Heart left ventricle (tissue), 16 donors: ENCODE results near the gene TMEM213. TPM values are rescaled to one million over a fixed set of nuclear protein-coding genes. Genes with fewer than 3 reads are reported as not detected.

ENCODE experiments used
- ATAC-seq, 4 donors: fragments of 200-7000 bp; cut with Tn5 transposase; one replicate each; pipeline ENCODE4 v1.9.1; 2020 to 2022; ENCODE audit warnings: moderate library complexity in 4 of 4, mild to moderate bottlenecking in 3 of 4, moderate number of reproducible peaks in 1 of 4
- DNase-seq, 5 donors: peaks; one replicate each; pipeline ENCODE4 v3.0.0-alpha.2; 2020
- H3K27ac ChIP-seq, 12 donors: fragments of 200-600 bp; sonication (generic) in 4 of 12; one replicate each; pipeline versions ENCODE4 v1.5.0 to v1.8.0; 2016 to 2022; ENCODE audit warnings: mild to moderate bottlenecking in 2 of 12
- H3K27me3 ChIP-seq, 9 donors: fragments of 200-600 bp; sonication (generic) in 2 of 9; one replicate each; pipeline versions ENCODE4 v1.5.1 to v1.8.0; 2016 to 2022; ENCODE audit warnings: mild to moderate bottlenecking in 3 of 9
- H3K36me3 ChIP-seq, 9 donors: fragments of 200-600 bp; sonication (generic) in 2 of 9; one replicate each; pipeline versions ENCODE4 v1.5.0 to v1.8.0; 2018 to 2022; ENCODE audit warnings: mild to moderate bottlenecking in 2 of 9
- H3K4me1 ChIP-seq, 12 donors: fragments of 200-600 bp; sonication (generic) in 4 of 12; one replicate each; pipeline versions ENCODE4 v1.5.0 to v1.8.0; 2016 to 2022; ENCODE audit warnings: mild to moderate bottlenecking in 3 of 12
- H3K4me3 ChIP-seq, 12 donors: fragments of 200-600 bp; sonication (generic) in 4 of 12; one replicate each; pipeline versions ENCODE4 v1.5.0 to v1.8.0; 2017 to 2022; ENCODE audit warnings: mild to moderate bottlenecking in 9 of 12, moderate library complexity in 4 of 12
- H3K9me3 ChIP-seq, 12 donors: fragments of 200-600 bp; sonication (generic) in 4 of 12; one replicate each; pipeline versions ENCODE4 v1.5.0 to v1.8.0; 2016 to 2022; ENCODE audit warnings: mild to moderate bottlenecking in 1 of 12
- POLR2A ChIP-seq, 2 donors: fragments of 450-650 bp; IDR thresholded peaks; one replicate each; pipeline ENCODE4 v1.6.1; 2017; ENCODE audit warnings: antibody characterized with exemption in 2 of 2, mild to moderate bottlenecking in 2 of 2, moderate library complexity in 2 of 2
- WGBS, 4 donors: extraction: QIAGEN DNeasy Blood & Tissue Kit in 2 of 4; methylation state at CpG; one replicate each; pipeline versions ENCODE4 v1.1.5 to v1.1.7; 2013 to 2018; 5-methylcytosine and 5-hydroxymethylcytosine counted together
- intact Hi-C, 10 donors: fragments of 100-400 bp; cut with DNase I; formaldehyde crosslinking; loops; one replicate each; pipeline versions ENCODE4 v1.11.1 to v1.14.2; 2022
- long read RNA-seq, 3 donors: library from polyadenylated mRNA; unstranded; transcript quantifications; one replicate each; pipeline ENCODE4 v2.0.0, GENCODE V29; 2020 to 2021
- polyA plus RNA-seq, 2 donors: library from polyadenylated mRNA; stranded (reverse); fragments of 200-250 nt; gene quantifications; one replicate each; pipeline ENCODE4 v1.2.3, GENCODE V29; 2013
- total RNA-seq, 9 donors: library from RNA; depleted of rRNA in 2 of 9; stranded (reverse); fragments of >200 nt in 2 of 9; fragmentation: NEBNext Ultra II Directional in 3 of 9; extraction: Animal tissue kit (Norgen Biotek cat#: 25700) in 3 of 9; gene quantifications; one replicate each; pipeline versions ENCODE4 v1.1.0 to v1.2.4, GENCODE V29; 2016 to 2023
- TF ChIP-seq, protein P1 (sequence below), 12 donors: fragments of 200-600 bp; sonication (generic) in 4 of 12; IDR thresholded peaks; one replicate each; pipeline versions ENCODE4 v1.5.0 to v1.8.0; 2018 to 2022; ENCODE audit warnings: antibody characterized with exemption in 12 of 12, mild to moderate bottlenecking in 5 of 12
- donor health status: ischemic (EF 13 %, LVEDD 7.1; RV severe dilation, severe dysfunction).
- donor health status: healthy with polysubstance abuse.
- donor health status: DM: no; HTN: yes; CAD: no.
- donor health status: DM: no; HTN: no; CAD: no.
- donor health status: ischemic (EF 25% LVEDD 6.9; RV normal size, moderate dysfunction).
- donor health status: ischemic (EF 25% LVEDD 5.7; RV mildly dilated, moderate dysfunction).
- donor health status: healthy.
- donor health status: DM: yes; HTN: yes; CAD: no.
- donor health status: ischemic (EF 35%, LVEDD 5.7; RV mildly dilated, moderate dysfunction).
- donor health status: nonischemic (EF 11% LVEDD 7.7; RV severe dilation, severe dysfunction).
- donor health status: DM: yes; HTN: yes; CAD: no.
- donor health status: PGD.
- donor health status: ischemic (EF 29% LVEDD 5.4; RV normal size, mild dysfunction).
- donor health status: nonischemic (EF 23%, LVEDD 6.1; RV moderate dilation, normal function).

Gene TMEM213, protein sequence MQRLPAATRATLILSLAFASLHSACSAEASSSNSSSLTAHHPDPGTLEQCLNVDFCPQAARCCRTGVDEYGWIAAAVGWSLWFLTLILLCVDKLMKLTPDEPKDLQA
- not detected for total RNA-seq
- polyA plus RNA-seq, result not detected
- long read RNA-seq, donor 1, result 0 reads
- long read RNA-seq, donor 2, result 0 reads
- long read RNA-seq, donor 3, partial matches to known transcripts, result 0 of 1 reads
- long read RNA-seq, donor 3, other reads (novel, unspliced or antisense), result 1 of 1 reads

DNA sequence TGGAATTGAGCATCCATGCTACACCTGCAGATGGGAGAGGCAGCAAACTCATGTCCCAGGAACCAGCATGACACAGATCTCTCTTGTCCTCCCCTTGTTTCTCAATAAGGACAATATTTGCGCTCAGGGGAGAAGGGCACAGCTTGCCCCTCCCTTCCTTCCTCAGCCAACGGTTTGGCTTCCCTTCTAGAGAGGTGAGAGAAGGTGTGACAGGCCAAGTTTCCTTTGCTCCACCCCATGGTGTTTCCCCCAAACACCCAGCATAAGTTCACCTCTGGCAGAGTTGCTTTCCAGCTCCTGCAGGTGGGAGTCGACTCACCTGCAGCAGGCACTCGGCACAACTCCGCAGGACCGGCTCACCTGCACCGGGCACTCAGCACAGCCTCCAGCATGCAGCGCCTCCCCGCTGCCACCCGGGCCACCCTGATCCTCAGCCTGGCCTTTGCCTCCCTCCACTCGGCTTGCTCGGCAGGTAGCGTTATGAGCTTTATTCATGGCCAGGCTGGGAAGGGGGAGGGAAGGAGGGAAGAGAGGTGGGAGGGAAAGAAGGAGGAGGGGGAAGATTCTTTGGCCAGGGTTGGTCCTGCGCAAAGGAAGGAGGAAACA lies at the start of gene TMEM213, which contains the start of gene ATP6V0A4:
TSS of gene TMEM213 (plus strand) at position 280 of the 606 bp plus-strand sequence. CDS start at position 391, 111 bp downstream.
TSS of gene ATP6V0A4 (minus strand) at position 482 of the 606 bp plus-strand sequence. CDS start 26,949 bp downstream, outside the sequence.
- Histone ChIP-seq H3K4me3 (no peak within 1 kb of the TSS), H3K27me3 (peaks cover 0 to 21% (median 3%) of the 10 kb centered on the region in 9 donors), H3K36me3 (no peaks in the 10 kb centered on the region), H3K27ac (no peak within 1 kb of the TSS), H3K4me1 (no peaks in the 10 kb centered on the region), H3K9me3 (no peaks in the 10 kb centered on the region)
- WGBS, 4 donors, result 15 to 21% (median 15%) methylated on average over 10 to 14 of the region's 14 CpGs
- no peak for DNase-seq
- intact Hi-C loops, result no loop called here
- no peak for ATAC-seq
- TF ChIP-seq, protein P1, sequence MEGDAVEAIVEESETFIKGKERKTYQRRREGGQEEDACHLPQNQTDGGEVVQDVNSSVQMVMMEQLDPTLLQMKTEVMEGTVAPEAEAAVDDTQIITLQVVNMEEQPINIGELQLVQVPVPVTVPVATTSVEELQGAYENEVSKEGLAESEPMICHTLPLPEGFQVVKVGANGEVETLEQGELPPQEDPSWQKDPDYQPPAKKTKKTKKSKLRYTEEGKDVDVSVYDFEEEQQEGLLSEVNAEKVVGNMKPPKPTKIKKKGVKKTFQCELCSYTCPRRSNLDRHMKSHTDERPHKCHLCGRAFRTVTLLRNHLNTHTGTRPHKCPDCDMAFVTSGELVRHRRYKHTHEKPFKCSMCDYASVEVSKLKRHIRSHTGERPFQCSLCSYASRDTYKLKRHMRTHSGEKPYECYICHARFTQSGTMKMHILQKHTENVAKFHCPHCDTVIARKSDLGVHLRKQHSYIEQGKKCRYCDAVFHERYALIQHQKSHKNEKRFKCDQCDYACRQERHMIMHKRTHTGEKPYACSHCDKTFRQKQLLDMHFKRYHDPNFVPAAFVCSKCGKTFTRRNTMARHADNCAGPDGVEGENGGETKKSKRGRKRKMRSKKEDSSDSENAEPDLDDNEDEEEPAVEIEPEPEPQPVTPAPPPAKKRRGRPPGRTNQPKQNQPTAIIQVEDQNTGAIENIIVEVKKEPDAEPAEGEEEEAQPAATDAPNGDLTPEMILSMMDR (IDR thresholded peaks at IDR 0.05), result no peak
- no peak for TF ChIP-seq POLR2A (IDR thresholded peaks at IDR 0.05)

DNA sequence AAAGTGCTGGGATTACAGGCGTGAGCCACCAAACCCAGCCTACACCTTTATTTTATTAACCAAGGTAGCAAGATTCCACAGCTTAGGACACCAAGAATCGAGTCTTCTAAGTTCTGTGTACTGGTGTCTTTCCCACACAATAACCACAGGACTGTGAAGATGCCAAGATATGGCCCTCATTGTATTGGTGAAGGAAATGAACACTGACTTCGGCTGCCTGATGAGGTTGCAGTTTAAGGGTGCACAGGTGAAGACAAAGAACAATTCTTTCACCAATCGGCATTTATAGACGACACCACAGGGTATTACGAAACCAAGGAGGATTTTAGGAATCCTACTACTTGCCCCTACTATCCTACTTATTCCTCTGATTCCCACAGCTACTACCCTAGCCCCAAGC lies 49.1 kb upstream of the TMEM213 start:
- TF ChIP-seq POLR2A (IDR thresholded peaks at IDR 0.05), result no peak
- TF ChIP-seq, protein P1 (IDR thresholded peaks at IDR 0.05), result no peak
- Histone ChIP-seq H3K27ac (no peak overlapping the region), H3K9me3 (no peaks in the 10 kb centered on the region), H3K4me1 (peaks cover 0 to 3% (median 0%) of the 10 kb centered on the region in 12 donors), H3K36me3 (no peaks in the 10 kb centered on the region), H3K27me3 (peaks cover 0 to 13% (median 0%) of the 10 kb centered on the region in 9 donors), H3K4me3 (no peak overlapping the region)
- ATAC-seq (no peak), DNase-seq (no peak)
- intact Hi-C loops, result no loop called here
- 88 to 91% (median 90%) methylated on average over 6 of the region's 6 CpGs for WGBS, 4 donors

DNA sequence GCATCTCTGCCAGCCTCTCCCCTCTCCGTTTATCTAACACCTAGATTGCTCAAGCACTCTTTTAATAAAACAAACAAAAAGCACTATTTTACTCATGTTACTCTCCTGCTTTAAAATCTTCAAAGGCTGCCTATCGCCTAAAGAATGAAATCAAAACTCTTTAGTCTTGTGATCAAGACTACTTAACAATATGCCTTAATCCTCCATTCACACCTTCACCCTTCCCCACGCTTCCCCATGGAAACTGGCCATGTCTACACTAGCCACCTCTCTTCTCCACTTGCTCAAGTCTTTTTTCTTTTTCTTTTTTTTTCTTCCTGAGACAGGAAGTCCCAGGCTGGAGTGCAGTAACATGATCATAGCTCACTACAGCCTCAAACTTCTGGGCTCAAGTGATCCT lies 47.8 kb upstream of the TMEM213 start:
- H3K36me3 ChIP-seq, result no peaks in the 10 kb centered on the region
- TF ChIP-seq, protein P1 (IDR thresholded peaks at IDR 0.05), result no peak
- no peak for TF ChIP-seq POLR2A (IDR thresholded peaks at IDR 0.05)
- H3K27me3 ChIP-seq, result peaks cover 0 to 13% (median 0%) of the 10 kb centered on the region in 9 donors
- H3K27ac ChIP-seq, result no peak overlapping the region
- H3K4me3 ChIP-seq, result no peak overlapping the region
- DNase-seq, result no peak
- intact Hi-C loops, result no loop called here
- peaks cover 0 to 3% (median 0%) of the 10 kb centered on the region in 12 donors for H3K4me1 ChIP-seq
- 84 to 89% (median 87%) methylated on average over 3 of the region's 3 CpGs for WGBS, 4 donors
- H3K9me3 ChIP-seq, result no peaks in the 10 kb centered on the region
- no peak for ATAC-seq

DNA sequence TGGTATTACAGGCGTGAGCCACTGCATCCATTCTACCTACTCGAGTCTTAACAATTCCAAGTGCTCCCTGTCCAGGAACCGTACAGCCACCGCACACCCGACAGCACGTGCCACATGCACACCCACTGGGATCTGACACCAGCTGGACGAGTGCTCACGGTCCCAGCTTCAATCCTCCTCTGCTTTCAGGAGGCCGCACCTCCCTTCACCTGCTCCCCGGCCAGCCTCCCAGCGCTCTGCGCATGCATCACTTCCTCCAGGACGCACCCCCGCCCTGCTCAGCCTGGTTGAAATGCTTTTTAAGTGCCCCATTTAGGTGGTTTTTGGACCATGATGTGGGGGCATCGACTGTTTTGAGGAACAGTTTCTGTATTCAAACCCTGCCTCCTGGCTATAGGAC lies 47.3 kb upstream of the TMEM213 start:
- H3K36me3 ChIP-seq, result no peaks in the 10 kb centered on the region
- peaks cover 0 to 3% (median 0%) of the 10 kb centered on the region in 12 donors for H3K4me1 ChIP-seq
- H3K27ac ChIP-seq, result no peak overlapping the region
- H3K27me3 ChIP-seq, result peaks cover 0 to 13% (median 0%) of the 10 kb centered on the region in 9 donors
- no peak for ATAC-seq
- intact Hi-C loops, result no loop called here
- H3K4me3 ChIP-seq, result no peak overlapping the region
- WGBS, 4 donors, result 91 to 96% (median 94%) methylated on average over 15 of the region's 15 CpGs
- H3K9me3 ChIP-seq, result no peaks in the 10 kb centered on the region
- TF ChIP-seq, protein P1 (IDR thresholded peaks at IDR 0.05), result no peak
- no peak for TF ChIP-seq POLR2A (IDR thresholded peaks at IDR 0.05)
- no peak for DNase-seq
